Smooth muscle cell (in vitro differentiated cells): ENCODE data around the gene SRC. TPM values are rescaled to one million over a fixed set of nuclear protein-coding genes. Genes with fewer than 3 reads are reported as not detected.

Experiments used
- DNase-seq: peaks from one replicate; lab custom pipeline; 2025; ENCODE audit not compliant: unreplicated experiment; lab: John Stamatoyannopoulos, UW
- H2AFZ ChIP-seq: fragments of 200-600 bp; sonication (generic); 2 replicates; pipeline ENCODE4 v1.6.0; 2016; ENCODE audit warnings: antibody characterized with exemption, low read depth, mild to moderate bottlenecking
- H3F3A ChIP-seq: fragments of 200-600 bp; sonication (generic); 2 replicates; pipeline ENCODE4 v1.6.0; 2017; ENCODE audit warnings: antibody characterized with exemption, low read depth
- H3K27ac ChIP-seq: fragments of 200-600 bp; sonication (generic); 2 replicates; pipeline ENCODE4 v1.5.1; 2016; ENCODE audit warnings: low read depth, mild to moderate bottlenecking
- H3K27me3 ChIP-seq: fragments of 200-600 bp; sonication (generic); 2 replicates; pipeline ENCODE4 v1.6.1; 2016; ENCODE audit warnings: low read depth, mild to moderate bottlenecking
- H3K36me3 ChIP-seq: fragments of 200-600 bp; sonication (generic); 2 replicates; pipeline ENCODE4 v1.5.1; 2016; ENCODE audit warnings: low read depth
- H3K4me1 ChIP-seq: fragments of 200-600 bp; sonication (generic); 2 replicates; pipeline ENCODE4 v1.5.1; 2016; ENCODE audit warnings: low read depth
- H3K4me2 ChIP-seq: fragments of 200-600 bp; sonication (generic); 2 replicates; pipeline ENCODE4 v1.6.0; 2016; ENCODE audit warnings: mild to moderate bottlenecking
- H3K4me3 ChIP-seq: fragments of 200-600 bp; sonication (generic); 2 replicates; pipeline ENCODE4 v1.5.1; 2016; ENCODE audit warnings: mild to moderate bottlenecking
- H3K79me2 ChIP-seq: fragments of 200-600 bp; sonication (generic); 2 replicates; pipeline ENCODE4 v1.6.0; 2016; ENCODE audit warnings: low read depth, mild to moderate bottlenecking
- H3K9ac ChIP-seq: fragments of 200-600 bp; sonication (generic); 2 replicates; pipeline ENCODE4 v1.6.0; 2016; ENCODE audit warnings: low read depth
- H3K9me3 ChIP-seq: fragments of 200-600 bp; sonication (generic); replicated peaks from 2 replicates; pipeline ENCODE4 v1.5.1; 2016; ENCODE audit warnings: low read depth
- H4K20me1 ChIP-seq: fragments of 200-600 bp; sonication (generic); 2 replicates; pipeline ENCODE4 v1.6.0; 2016; ENCODE audit warnings: low read depth
- CTCF ChIP-seq: fragments of 200-600 bp; sonication (generic); IDR thresholded peaks from 2 replicates; pipeline ENCODE4 v1.5.1; 2017; ENCODE audit warnings: borderline replicate concordance, mild to moderate bottlenecking, antibody characterized with exemption; ENCODE audit not compliant: insufficient read depth, poor library complexity, severe bottlenecking
- WGBS: methylation state at CpG from one replicate; pipeline ENCODE4 v1.1.7; 2016; ENCODE audit warnings: low lambda C conversion rate; 5-methylcytosine and 5-hydroxymethylcytosine counted together
- polyA plus RNA-seq: library from polyadenylated mRNA; unstranded; fragments of >200 nt; fragmentation: Nextera tagmentation; extraction: Ambion mirVana; gene quantifications from 2 replicates; pipeline ENCODE4 v1.2.1, GENCODE V29; 2016
- total RNA-seq: library from RNA; depleted of rRNA; stranded (reverse); fragments of >200 nt; gene quantifications from 2 replicates; pipeline ENCODE4 v1.2.3, GENCODE V29; 2014

Gene SRC
- total and polyA plus RNA-seq, 2 experiments from 2014 or later, result 26.0 to 36.5 TPM

GRCh38 chr20:37422791-37423286, 76.9 kb downstream of the SRC start:
- no peaks in the 10 kb centered on the region for H3F3A ChIP-seq
- peaks cover 6% of the 10 kb centered on the region for H3K4me1 ChIP-seq
- no peaks in the 10 kb centered on the region for H3K9me3 ChIP-seq
- H3K9ac ChIP-seq, result no peak overlapping the region
- H3K27me3 ChIP-seq, result peaks cover 14% of the 10 kb centered on the region
- no peaks in the 10 kb centered on the region for H4K20me1 ChIP-seq
- H3K4me3 ChIP-seq, result no peak overlapping the region
- DNase-seq, result no peak
- no peak overlapping the region for H3K4me2 ChIP-seq
- TF ChIP-seq CTCF, result no peak
- H3K79me2 ChIP-seq, result no peaks in the 10 kb centered on the region
- no peak overlapping the region for H2AFZ ChIP-seq
- 84% methylated on average over 8 of the region's 11 CpGs for WGBS
- no peaks in the 10 kb centered on the region for H3K36me3 ChIP-seq
- no peak overlapping the region for H3K27ac ChIP-seq

GRCh38 chr20:37423545-37423944, 77.6 kb downstream of the SRC start:
- no peaks in the 10 kb centered on the region for H4K20me1 ChIP-seq
- H2AFZ ChIP-seq, result no peak overlapping the region
- H3K36me3 ChIP-seq, result no peaks in the 10 kb centered on the region
- TF ChIP-seq CTCF, result no peak
- DNase-seq, result no peak
- H3K27ac ChIP-seq, result no peak overlapping the region
- no peaks in the 10 kb centered on the region for H3K79me2 ChIP-seq
- H3F3A ChIP-seq, result no peaks in the 10 kb centered on the region
- no peaks in the 10 kb centered on the region for H3K9me3 ChIP-seq
- H3K27me3 ChIP-seq, result peaks cover 14% of the 10 kb centered on the region
- H3K4me3 ChIP-seq, result no peak overlapping the region
- WGBS, result 94% methylated on average over 10 of the region's 10 CpGs
- no peak overlapping the region for H3K9ac ChIP-seq
- no peak overlapping the region for H3K4me2 ChIP-seq
- H3K4me1 ChIP-seq, result peaks cover 6% of the 10 kb centered on the region

- peaks cover 14% of the 10 kb centered on the region for H3K27me3 ChIP-seq
- 88% methylated on average over 3 of the region's 3 CpGs for WGBS
Observed at GRCh38 chr20:37424062-37424851, 78.3 kb downstream of the SRC start.

More at GRCh38 chr20:37424062-37424851, 78.3 kb downstream of the SRC start:
- Histone ChIP-seq H3K4me1 (peaks cover 6% of the 10 kb centered on the region), H3K9me3 (no peaks in the 10 kb centered on the region), H4K20me1 (no peaks in the 10 kb centered on the region), H3F3A (no peaks in the 10 kb centered on the region), H3K4me3 (no peak overlapping the region), H3K4me2 (no peak overlapping the region), H3K9ac (no peak overlapping the region), H3K79me2 (no peaks in the 10 kb centered on the region), H3K27ac (no peak overlapping the region), H3K36me3 (no peaks in the 10 kb centered on the region), H2AFZ (no peak overlapping the region)
- no peak for TF ChIP-seq CTCF
- DNase-seq, result no peak
